ENCODE results near the gene HSPB9. TPM values are rescaled to one million over a fixed set of nuclear protein-coding genes. Genes with fewer than 3 reads are reported as not detected.

Gene HSPB9
- total RNA-seq, 4 donors from 2014 or later, result not detected

GRCh38 chr17:42167807-42168206 is 45.2 kb downstream of the HSPB9 start:
- WGBS, 2 donors (ENCODE audit: low coverage in 1 of 2), result 83 to 88% methylated on average over 3 to 6 of the region's 8 CpGs
- TF ChIP-seq POLR2A (IDR thresholded peaks at IDR 0.05) (no peak), EP300 (IDR thresholded peaks at IDR 0.05) (no peak), CTCF (IDR thresholded peaks at IDR 0.05) (no peak), POLR2AphosphoS5 (IDR thresholded peaks at IDR 0.05) (no peak)
- Histone ChIP-seq H3K27ac (no peak overlapping the region), H3K27me3 (peaks cover 18% of the 10 kb centered on the region), H3K4me3 (no peak overlapping the region), H3K36me3 (no peaks in the 10 kb centered on the region), H3K4me1 (no peaks in the 10 kb centered on the region), H3K9me3 (no peaks in the 10 kb centered on the region)
- no peak for ATAC-seq

GRCh38 chr17:42169351-42169750 is 46.7 kb downstream of the HSPB9 start:
- H3K36me3 ChIP-seq, result no peaks in the 10 kb centered on the region
- H3K4me3 ChIP-seq, result no peak overlapping the region
- no peaks in the 10 kb centered on the region for H3K9me3 ChIP-seq
- 93 to 100% methylated on average over 1 to 7 of the region's 29 CpGs for WGBS, 2 donors (ENCODE audit: low coverage in 1 of 2)
- TF ChIP-seq POLR2AphosphoS5 (IDR thresholded peaks at IDR 0.05), result no peak
- TF ChIP-seq POLR2A (IDR thresholded peaks at IDR 0.05), result no peak
- TF ChIP-seq CTCF (IDR thresholded peaks at IDR 0.05), result no peak
- TF ChIP-seq EP300 (IDR thresholded peaks at IDR 0.05), result no peak
- no peak overlapping the region for H3K27ac ChIP-seq
- ATAC-seq, result no peak
- no peaks in the 10 kb centered on the region for H3K4me1 ChIP-seq
- peaks cover 12% of the 10 kb centered on the region for H3K27me3 ChIP-seq

- 32% methylated on average over 2 of the region's 11 CpGs; no CpG with 5 or more reads in 1 of the 2 donors for WGBS, 2 donors (ENCODE audit: low coverage in 1 of 2)
Observed at GRCh38 chr17:42171831-42172230, 49.2 kb downstream of the HSPB9 start.

More at GRCh38 chr17:42171831-42172230, 49.2 kb downstream of the HSPB9 start:
- TF ChIP-seq POLR2AphosphoS5 (IDR thresholded peaks at IDR 0.05), result no peak
- no peak for ATAC-seq
- no peak overlapping the region for H3K27ac ChIP-seq
- no peaks in the 10 kb centered on the region for H3K9me3 ChIP-seq
- no peaks in the 10 kb centered on the region for H3K4me1 ChIP-seq
- H3K27me3 ChIP-seq, result peaks cover 12% of the 10 kb centered on the region
- H3K4me3 ChIP-seq, result no peak overlapping the region
- H3K36me3 ChIP-seq, result no peaks in the 10 kb centered on the region

Other genes with a start within 250 kb of the HSPB9 start
- gene ACLY, start 203.9 kb upstream of the HSPB9 start, total RNA-seq, result 10 to 100 TPM; 40.8 to 84.0 (median 61.6) TPM
- 1 to 10 TPM in 1 of 4 donors, under 1 TPM in 3; 0.19 to 2.2 (median 0.60) TPM for gene ODAD4, start 192.2 kb upstream of the HSPB9 start, total RNA-seq
- gene CNP, start 156.0 kb upstream of the HSPB9 start, total RNA-seq, result 10 to 100 TPM; 56.7 to 97.9 (median 64.7) TPM
- gene DNAJC7, start 105.4 kb upstream of the HSPB9 start, total RNA-seq, result 10 to 100 TPM; 41.9 to 59.6 (median 54.4) TPM
- 10 to 100 TPM; 40.1 to 72.3 (median 52.8) TPM for gene NKIRAS2, start 102.7 kb upstream of the HSPB9 start, total RNA-seq
- gene C17orf113, start 72.2 kb upstream of the HSPB9 start, total RNA-seq, result 1 to 10 TPM in 1 of 4 donors, under 1 TPM in 3; 0.27 to 1.4 (median 0.58) TPM
- not detected for gene ZNF385C, start 24.3 kb upstream of the HSPB9 start, total RNA-seq
- gene DHX58, start 10.1 kb upstream of the HSPB9 start, total RNA-seq, result 10 to 100 TPM; 11.3 to 21.3 (median 13.9) TPM
- gene KAT2A, start 1.4 kb upstream of the HSPB9 start, total RNA-seq, result 10 to 100 TPM; 10.3 to 51.2 (median 19.3) TPM
- 100 to 1,000 TPM in 3 of 4 donors, 10 to 100 TPM in 1; 91.7 to 122 (median 108) TPM for gene RAB5C, start 32.2 kb downstream of the HSPB9 start, total RNA-seq
- under 1 TPM in 3 of 4 donors, not detected in 1; 0.16 to 0.27 (median 0.17) TPM for gene KCNH4, start 58.3 kb downstream of the HSPB9 start, total RNA-seq
- gene HCRT, start 62.6 kb downstream of the HSPB9 start, total RNA-seq, result not detected
- 10 to 100 TPM; 18.8 to 30.8 (median 21.8) TPM for gene GHDC, start 71.7 kb downstream of the HSPB9 start, total RNA-seq
- gene STAT5B, start 153.6 kb downstream of the HSPB9 start, total RNA-seq, result 10 to 100 TPM; 73.3 to 98.3 (median 95.6) TPM
- gene STAT5A, start 165.7 kb downstream of the HSPB9 start, total RNA-seq, result 10 to 100 TPM; 61.8 to 80.8 (median 71.4) TPM